GM21737 (cell line): ENCODE measurements around the gene HIPK2.
"Not testable (repeated sequence)": the region's sequence is repeated elsewhere in the genome, so short reads cannot be mapped to it uniquely, and the experiment has no call there.

Source experiments
- ATAC-seq: cut with Tn5 transposase; IDR thresholded peaks from one replicate; pipeline ENCODE4 v1.9.1; 2021; ENCODE audit warnings: mild to moderate bottlenecking, moderate library complexity; ENCODE audit not compliant: unreplicated experiment

The HIPK2 gene

GRCh38 chr7:139679731-139680594, 97.8 kb downstream of the HIPK2 start:
- no peak for ATAC-seq

- no peak for ATAC-seq
Observed at GRCh38 chr7:139676390-139676789, 101.4 kb downstream of the HIPK2 start.

- no peak for ATAC-seq
Observed at GRCh38 chr7:139675127-139676125, 102.4 kb downstream of the HIPK2 start.

- ATAC-seq = no peak
Observed at GRCh38 chr7:139674752-139675126, 103.1 kb downstream of the HIPK2 start.

GRCh38 chr7:139674341-139674740, 103.5 kb downstream of the HIPK2 start:
- no peak for ATAC-seq

- ATAC-seq = no peak
Observed at GRCh38 chr7:139673762-139674161, 104.0 kb downstream of the HIPK2 start.

- ATAC-seq = peak; percentile 94
Observed at GRCh38 chr7:139673230-139673629, 104.6 kb downstream of the HIPK2 start.

GRCh38 chr7:139671967-139672366, 105.8 kb downstream of the HIPK2 start:
- ATAC-seq = no peak

- not testable (repeated sequence) for ATAC-seq
Observed at GRCh38 chr7:139670662-139671061, 107.1 kb downstream of the HIPK2 start.

GRCh38 chr7:139669106-139670061, 108.4 kb downstream of the HIPK2 start:
- ATAC-seq = no peak

GRCh38 chr7:139667377-139667776, 110.4 kb downstream of the HIPK2 start:
- no peak for ATAC-seq

- no peak for ATAC-seq
Observed at GRCh38 chr7:139666501-139666900, 111.3 kb downstream of the HIPK2 start.

- ATAC-seq = no peak
Observed at GRCh38 chr7:139664434-139664833, 113.4 kb downstream of the HIPK2 start.

GRCh38 chr7:139663608-139664177, 114.1 kb downstream of the HIPK2 start:
- no peak for ATAC-seq

GRCh38 chr7:139661903-139662302, 115.9 kb downstream of the HIPK2 start:
- ATAC-seq = no peak

GRCh38 chr7:139661043-139661440, 116.8 kb downstream of the HIPK2 start:
- no peak for ATAC-seq

GRCh38 chr7:139660317-139661042, 117.3 kb downstream of the HIPK2 start:
- ATAC-seq = no peak

GRCh38 chr7:139659922-139660316, 117.9 kb downstream of the HIPK2 start:
- ATAC-seq = no peak

- ATAC-seq = no peak
Observed at GRCh38 chr7:139658908-139659675, 118.7 kb downstream of the HIPK2 start.
